ENCODE results near the gene PDE3A.

PDE3A gene

GRCh38 chr12:20423557-20423956 lies 55.2 kb downstream of the PDE3A start:
- no peak for DNase-seq (ENCODE audit: low spot score)
- TF ChIP-seq CTCF (IDR thresholded peaks at IDR 0.05; ENCODE audit: extremely low read depth, missing control alignments): no peak

GRCh38 chr12:20424841-20425240 lies 56.5 kb downstream of the PDE3A start:
- DNase-seq (ENCODE audit: low spot score): no peak
- TF ChIP-seq CTCF (IDR thresholded peaks at IDR 0.05; ENCODE audit: extremely low read depth, missing control alignments): no peak

GRCh38 chr12:20426191-20426590 lies 57.9 kb downstream of the PDE3A start:
- no peak for TF ChIP-seq CTCF (IDR thresholded peaks at IDR 0.05; ENCODE audit: extremely low read depth, missing control alignments)
- no peak for DNase-seq (ENCODE audit: low spot score)

- TF ChIP-seq CTCF (IDR thresholded peaks at IDR 0.05; ENCODE audit: extremely low read depth, missing control alignments): no peak
Observed at GRCh38 chr12:20426957-20427356, 58.6 kb downstream of the PDE3A start.

GRCh38 chr12:20429852-20430251 lies 61.5 kb downstream of the PDE3A start:
- DNase-seq (ENCODE audit: low spot score): no peak
- no peak for TF ChIP-seq CTCF (IDR thresholded peaks at IDR 0.05; ENCODE audit: extremely low read depth, missing control alignments)

More at GRCh38 chr12:20426957-20427356, 58.6 kb downstream of the PDE3A start:
- no peak for DNase-seq (ENCODE audit: low spot score)

- TF ChIP-seq CTCF (IDR thresholded peaks at IDR 0.05; ENCODE audit: extremely low read depth, missing control alignments): no peak
- no peak for DNase-seq (ENCODE audit: low spot score)
Observed at GRCh38 chr12:20432290-20432689, 64.0 kb downstream of the PDE3A start.

- DNase-seq (ENCODE audit: low spot score): no peak
- TF ChIP-seq CTCF (IDR thresholded peaks at IDR 0.05; ENCODE audit: extremely low read depth, missing control alignments): no peak
Observed at GRCh38 chr12:20434996-20435395, 66.7 kb downstream of the PDE3A start.
